ENCODE data around the gene TTC13.

GRCh38 chr1:231027971-231028370 is 49.3 kb upstream of the TTC13 start:
- no peak for TF ChIP-seq EZH2 (IDR thresholded peaks at IDR 0.05)
- 0 out of 2 replicates have a peak, but pooled peaks have one; percentile 4 for TF ChIP-seq POLR2AphosphoS5 (IDR thresholded peaks at IDR 0.05; ENCODE audit: borderline replicate concordance, low read depth, low read length)

Measured in SK-N-MC (cell line).